Osteocyte (in vitro differentiated cells): Measurements from ENCODE around the gene NTPCR. TPM values are rescaled to one million over a fixed set of nuclear protein-coding genes. Genes with fewer than 3 reads are reported as not detected.

ENCODE experiments used
- DNase-seq: peaks from one replicate; pipeline ENCODE4 v3.0.0; 2021; ENCODE audit warnings: mixed read lengths; ENCODE audit not compliant: unreplicated experiment; ENCODE audit errors: extremely low spot score
- H3K27ac Mint-ChIP-seq: one replicate; pipeline ENCODE4 v1.8.0; 2021; ENCODE audit warnings: mild to moderate bottlenecking, mixed read lengths; ENCODE audit not compliant: unreplicated experiment
- H3K27me3 Mint-ChIP-seq: one replicate; pipeline ENCODE4 v1.8.0; 2021; ENCODE audit warnings: mixed read lengths; ENCODE audit not compliant: unreplicated experiment
- H3K36me3 Mint-ChIP-seq: one replicate; pipeline ENCODE4 v1.8.0; 2021; ENCODE audit warnings: mixed read lengths; ENCODE audit not compliant: unreplicated experiment
- H3K4me1 Mint-ChIP-seq: one replicate; pipeline ENCODE4 v1.8.0; 2021; ENCODE audit warnings: mixed read lengths; ENCODE audit not compliant: unreplicated experiment
- H3K4me3 Mint-ChIP-seq: one replicate; pipeline ENCODE4 v1.8.0; 2021; ENCODE audit warnings: mild to moderate bottlenecking, moderate library complexity, mixed read lengths; ENCODE audit not compliant: unreplicated experiment
- H3K9me3 Mint-ChIP-seq: one replicate; pipeline ENCODE4 v1.8.0; 2021; ENCODE audit warnings: mixed read lengths; ENCODE audit not compliant: unreplicated experiment
- total RNA-seq: library from RNA; stranded (reverse); gene quantifications from 2 replicates; pipeline ENCODE4 v1.2.1, GENCODE V29; 2021
- TF ChIP-seq, protein P1 (sequence below): fragments of 200-600 bp; sonication (generic); IDR thresholded peaks from 2 replicates; pipeline ENCODE4 v1.5.0; 2021; ENCODE audit warnings: antibody characterized with exemption, mild to moderate bottlenecking, moderate library complexity

NTPCR gene
- total RNA-seq, 1 donor from 2014 or later: 29.6 TPM

DNA sequence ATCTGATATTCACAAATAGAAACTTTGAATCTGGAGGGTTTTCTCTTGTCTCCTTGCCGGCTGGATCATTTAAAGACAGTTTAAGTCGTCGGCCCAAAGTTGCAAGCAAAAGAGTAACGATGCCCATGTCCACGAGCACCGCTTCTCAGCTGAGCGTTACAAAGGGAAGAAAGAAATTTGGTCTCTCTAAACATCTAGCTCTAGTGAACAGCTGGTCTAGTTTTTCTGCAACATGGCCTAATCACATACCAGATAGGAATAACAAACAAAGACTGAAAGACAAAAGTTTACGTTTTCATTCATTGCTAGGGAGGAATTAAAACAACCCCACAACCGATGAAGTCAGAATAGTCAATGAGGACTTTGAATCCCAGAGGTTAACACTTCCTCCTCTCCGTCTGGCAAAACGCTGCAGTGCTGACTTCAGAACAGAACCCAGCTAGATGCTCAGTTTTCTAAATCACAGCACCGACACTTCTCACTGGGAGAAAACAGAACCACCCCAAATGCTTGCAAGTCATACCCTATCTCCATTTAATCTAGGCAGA is 69.4 kb downstream of the NTPCR start:
- peaks cover 3% of the 10 kb centered on the region for H3K4me1 Mint-ChIP-seq
- no peaks in the 10 kb centered on the region for H3K9me3 Mint-ChIP-seq
- H3K4me3 Mint-ChIP-seq: no peak overlapping the region

DNA sequence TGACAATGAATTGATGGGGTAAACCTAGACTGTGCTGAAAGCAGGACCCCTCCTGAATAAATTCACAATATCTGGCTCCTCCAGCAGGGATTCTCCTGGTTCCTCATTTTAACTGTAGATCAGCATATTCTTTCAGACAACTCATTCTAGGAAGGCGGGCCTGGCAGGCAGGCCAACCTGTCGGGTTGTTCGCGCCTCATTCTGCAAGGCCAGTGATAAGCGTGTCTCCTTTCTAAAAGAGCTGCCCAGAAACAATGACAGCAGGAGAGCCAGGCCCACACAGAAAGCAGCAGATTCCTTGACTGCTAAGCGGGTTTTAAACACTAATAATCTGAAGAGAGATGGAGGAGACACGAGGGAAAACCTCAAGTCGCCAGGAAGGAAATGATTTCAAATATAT is 70.0 kb downstream of the NTPCR start:
- H3K36me3 Mint-ChIP-seq: peaks cover 9% of the 10 kb centered on the region
- peaks cover 3% of the 10 kb centered on the region for H3K4me1 Mint-ChIP-seq
- no peaks in the 10 kb centered on the region for H3K27me3 Mint-ChIP-seq
- DNase-seq: peak; percentile 46
- no peaks in the 10 kb centered on the region for H3K9me3 Mint-ChIP-seq
- H3K4me3 Mint-ChIP-seq: no peak overlapping the region
- TF ChIP-seq, protein P1, sequence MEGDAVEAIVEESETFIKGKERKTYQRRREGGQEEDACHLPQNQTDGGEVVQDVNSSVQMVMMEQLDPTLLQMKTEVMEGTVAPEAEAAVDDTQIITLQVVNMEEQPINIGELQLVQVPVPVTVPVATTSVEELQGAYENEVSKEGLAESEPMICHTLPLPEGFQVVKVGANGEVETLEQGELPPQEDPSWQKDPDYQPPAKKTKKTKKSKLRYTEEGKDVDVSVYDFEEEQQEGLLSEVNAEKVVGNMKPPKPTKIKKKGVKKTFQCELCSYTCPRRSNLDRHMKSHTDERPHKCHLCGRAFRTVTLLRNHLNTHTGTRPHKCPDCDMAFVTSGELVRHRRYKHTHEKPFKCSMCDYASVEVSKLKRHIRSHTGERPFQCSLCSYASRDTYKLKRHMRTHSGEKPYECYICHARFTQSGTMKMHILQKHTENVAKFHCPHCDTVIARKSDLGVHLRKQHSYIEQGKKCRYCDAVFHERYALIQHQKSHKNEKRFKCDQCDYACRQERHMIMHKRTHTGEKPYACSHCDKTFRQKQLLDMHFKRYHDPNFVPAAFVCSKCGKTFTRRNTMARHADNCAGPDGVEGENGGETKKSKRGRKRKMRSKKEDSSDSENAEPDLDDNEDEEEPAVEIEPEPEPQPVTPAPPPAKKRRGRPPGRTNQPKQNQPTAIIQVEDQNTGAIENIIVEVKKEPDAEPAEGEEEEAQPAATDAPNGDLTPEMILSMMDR: no peak
- no peak overlapping the region for H3K27ac Mint-ChIP-seq

More for the DNA sequence above, 69.4 kb downstream of the NTPCR start:
- Mint-ChIP-seq H3K36me3 (peaks cover 9% of the 10 kb centered on the region), H3K27ac (no peak overlapping the region), H3K27me3 (no peaks in the 10 kb centered on the region)
- DNase-seq: no peak
- TF ChIP-seq, protein P1: no peak

GRCh38 chr1:233022246-233022645 is 71.8 kb downstream of the NTPCR start:
- TF ChIP-seq, protein P1: no peak
- no peaks in the 10 kb centered on the region for H3K9me3 Mint-ChIP-seq
- H3K36me3 Mint-ChIP-seq: peaks cover 8% of the 10 kb centered on the region
- no peak overlapping the region for H3K4me3 Mint-ChIP-seq
- no peak overlapping the region for H3K27ac Mint-ChIP-seq
- DNase-seq: no peak
- H3K27me3 Mint-ChIP-seq: no peaks in the 10 kb centered on the region
- peaks cover 3% of the 10 kb centered on the region for H3K4me1 Mint-ChIP-seq

- no peak overlapping the region for H3K27ac Mint-ChIP-seq
- peak; percentile 59 for DNase-seq
- H3K4me1 Mint-ChIP-seq: peaks cover 3% of the 10 kb centered on the region
- no peaks in the 10 kb centered on the region for H3K27me3 Mint-ChIP-seq
- H3K9me3 Mint-ChIP-seq: no peaks in the 10 kb centered on the region
- H3K4me3 Mint-ChIP-seq: no peak overlapping the region
- peaks cover 8% of the 10 kb centered on the region for H3K36me3 Mint-ChIP-seq
- TF ChIP-seq, protein P1: no peak
Measured at GRCh38 chr1:233024199-233024598, 73.8 kb downstream of the NTPCR start.

- peaks cover 8% of the 10 kb centered on the region for H3K36me3 Mint-ChIP-seq
- no peak for DNase-seq
- no peaks in the 10 kb centered on the region for H3K27me3 Mint-ChIP-seq
- H3K27ac Mint-ChIP-seq: no peak overlapping the region
- H3K4me1 Mint-ChIP-seq: peaks cover 3% of the 10 kb centered on the region
- TF ChIP-seq, protein P1: peak; percentile 54
- no peaks in the 10 kb centered on the region for H3K9me3 Mint-ChIP-seq
- no peak overlapping the region for H3K4me3 Mint-ChIP-seq
Measured at GRCh38 chr1:233025157-233025556, 74.7 kb downstream of the NTPCR start.
